H1 (cell line): ENCODE results near the gene ABHD12B. TPM values are rescaled to one million over a fixed set of nuclear protein-coding genes. Genes with fewer than 3 reads are reported as not detected.

Source experiments
- CHD1 ChIP-seq: IDR thresholded peaks from 2 replicates; pipeline ENCODE4 v1.6.1; 2012; ENCODE audit warnings: low read depth, low read length, improper control_type of control experiment
- RAD21 ChIP-seq, 2 experiments: IDR thresholded peaks in 1 of 2; conservative IDR thresholded peaks in 1 of 2; 2 replicates each; pipeline ENCODE4 v1.6.1; 2011; ENCODE audit warnings: low read depth in 2 of 2, low read length in 2 of 2, improper control_type of control experiment in 1 of 2, inconsistent platforms in 1 of 2, mild to moderate bottlenecking in 1 of 2, moderate library complexity in 1 of 2
- polyA plus RNA-seq, 7 experiments: library from polyadenylated mRNA; depleted of rRNA in 3 of 7; stranded (reverse) in 5 of 7; unstranded in 2 of 7; fragments of >200 nt in 5 of 7; fragments of 200-250 nt in 2 of 7; gene quantifications; 1 replicate in 5 of 7; 2 replicates in 1 of 7; 4 replicates in 1 of 7; pipeline versions ENCODE4 v1.2.1 to v1.2.3, GENCODE V29; 2011 to 2013; ENCODE audit warnings: missing spikeins in 2 of 7, mixed read lengths in 2 of 7
- total RNA-seq: library from RNA; stranded (reverse); fragmentation: NEBNext Ultra II Directional; extraction: Animal tissue kit (Norgen Biotek cat#: 25700); gene quantifications from 2 replicates; pipeline ENCODE4 v1.2.1, GENCODE V29; 2021
- TF ChIP-seq, protein P1 (sequence below): fragments of 300-600 bp; sonication (generic); IDR thresholded peaks from 2 replicates; pipeline ENCODE4 v1.7.1; 2012; ENCODE audit warnings: low read length, moderate library complexity, mild to moderate bottlenecking, inconsistent platforms; ENCODE audit not compliant: insufficient replicate concordance

The ABHD12B gene
- total and polyA plus RNA-seq, 2 of the 8 experiments (the other 6 are each of a cell fraction or from before 2014, with no cell fraction given), result 4.0 to 102 TPM

DNA sequence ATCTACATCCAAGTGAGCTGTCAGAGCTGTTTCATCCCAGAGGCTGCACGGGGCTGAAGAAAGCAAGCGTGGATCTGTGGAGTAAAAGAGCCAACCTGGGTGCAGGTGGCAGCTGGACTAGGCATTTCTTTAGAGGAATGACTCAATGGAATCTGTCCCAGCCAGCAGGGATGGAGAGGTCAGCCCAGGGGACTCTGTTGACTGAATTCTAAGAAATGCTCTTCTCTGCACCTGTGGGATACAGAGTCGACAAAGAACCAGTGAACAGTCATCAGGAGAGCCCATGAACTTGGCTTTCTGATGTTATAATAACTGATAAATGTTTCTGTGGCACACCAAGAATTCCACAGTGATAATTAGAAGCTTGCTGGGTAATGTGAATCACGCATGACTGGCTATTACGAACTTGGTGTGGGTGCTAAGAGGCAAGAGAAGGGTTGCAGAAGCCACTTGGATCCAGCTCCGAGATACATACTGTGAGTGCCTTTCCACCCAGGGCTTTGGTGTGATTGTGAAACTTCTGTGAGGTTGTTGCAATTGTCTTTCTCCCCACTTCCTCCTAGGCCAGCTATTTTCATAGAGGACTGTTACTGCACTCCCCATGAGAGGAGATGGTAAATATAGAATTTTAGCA is 56.3 kb downstream of the ABHD12B start (continued):
- TF ChIP-seq, protein P1, sequence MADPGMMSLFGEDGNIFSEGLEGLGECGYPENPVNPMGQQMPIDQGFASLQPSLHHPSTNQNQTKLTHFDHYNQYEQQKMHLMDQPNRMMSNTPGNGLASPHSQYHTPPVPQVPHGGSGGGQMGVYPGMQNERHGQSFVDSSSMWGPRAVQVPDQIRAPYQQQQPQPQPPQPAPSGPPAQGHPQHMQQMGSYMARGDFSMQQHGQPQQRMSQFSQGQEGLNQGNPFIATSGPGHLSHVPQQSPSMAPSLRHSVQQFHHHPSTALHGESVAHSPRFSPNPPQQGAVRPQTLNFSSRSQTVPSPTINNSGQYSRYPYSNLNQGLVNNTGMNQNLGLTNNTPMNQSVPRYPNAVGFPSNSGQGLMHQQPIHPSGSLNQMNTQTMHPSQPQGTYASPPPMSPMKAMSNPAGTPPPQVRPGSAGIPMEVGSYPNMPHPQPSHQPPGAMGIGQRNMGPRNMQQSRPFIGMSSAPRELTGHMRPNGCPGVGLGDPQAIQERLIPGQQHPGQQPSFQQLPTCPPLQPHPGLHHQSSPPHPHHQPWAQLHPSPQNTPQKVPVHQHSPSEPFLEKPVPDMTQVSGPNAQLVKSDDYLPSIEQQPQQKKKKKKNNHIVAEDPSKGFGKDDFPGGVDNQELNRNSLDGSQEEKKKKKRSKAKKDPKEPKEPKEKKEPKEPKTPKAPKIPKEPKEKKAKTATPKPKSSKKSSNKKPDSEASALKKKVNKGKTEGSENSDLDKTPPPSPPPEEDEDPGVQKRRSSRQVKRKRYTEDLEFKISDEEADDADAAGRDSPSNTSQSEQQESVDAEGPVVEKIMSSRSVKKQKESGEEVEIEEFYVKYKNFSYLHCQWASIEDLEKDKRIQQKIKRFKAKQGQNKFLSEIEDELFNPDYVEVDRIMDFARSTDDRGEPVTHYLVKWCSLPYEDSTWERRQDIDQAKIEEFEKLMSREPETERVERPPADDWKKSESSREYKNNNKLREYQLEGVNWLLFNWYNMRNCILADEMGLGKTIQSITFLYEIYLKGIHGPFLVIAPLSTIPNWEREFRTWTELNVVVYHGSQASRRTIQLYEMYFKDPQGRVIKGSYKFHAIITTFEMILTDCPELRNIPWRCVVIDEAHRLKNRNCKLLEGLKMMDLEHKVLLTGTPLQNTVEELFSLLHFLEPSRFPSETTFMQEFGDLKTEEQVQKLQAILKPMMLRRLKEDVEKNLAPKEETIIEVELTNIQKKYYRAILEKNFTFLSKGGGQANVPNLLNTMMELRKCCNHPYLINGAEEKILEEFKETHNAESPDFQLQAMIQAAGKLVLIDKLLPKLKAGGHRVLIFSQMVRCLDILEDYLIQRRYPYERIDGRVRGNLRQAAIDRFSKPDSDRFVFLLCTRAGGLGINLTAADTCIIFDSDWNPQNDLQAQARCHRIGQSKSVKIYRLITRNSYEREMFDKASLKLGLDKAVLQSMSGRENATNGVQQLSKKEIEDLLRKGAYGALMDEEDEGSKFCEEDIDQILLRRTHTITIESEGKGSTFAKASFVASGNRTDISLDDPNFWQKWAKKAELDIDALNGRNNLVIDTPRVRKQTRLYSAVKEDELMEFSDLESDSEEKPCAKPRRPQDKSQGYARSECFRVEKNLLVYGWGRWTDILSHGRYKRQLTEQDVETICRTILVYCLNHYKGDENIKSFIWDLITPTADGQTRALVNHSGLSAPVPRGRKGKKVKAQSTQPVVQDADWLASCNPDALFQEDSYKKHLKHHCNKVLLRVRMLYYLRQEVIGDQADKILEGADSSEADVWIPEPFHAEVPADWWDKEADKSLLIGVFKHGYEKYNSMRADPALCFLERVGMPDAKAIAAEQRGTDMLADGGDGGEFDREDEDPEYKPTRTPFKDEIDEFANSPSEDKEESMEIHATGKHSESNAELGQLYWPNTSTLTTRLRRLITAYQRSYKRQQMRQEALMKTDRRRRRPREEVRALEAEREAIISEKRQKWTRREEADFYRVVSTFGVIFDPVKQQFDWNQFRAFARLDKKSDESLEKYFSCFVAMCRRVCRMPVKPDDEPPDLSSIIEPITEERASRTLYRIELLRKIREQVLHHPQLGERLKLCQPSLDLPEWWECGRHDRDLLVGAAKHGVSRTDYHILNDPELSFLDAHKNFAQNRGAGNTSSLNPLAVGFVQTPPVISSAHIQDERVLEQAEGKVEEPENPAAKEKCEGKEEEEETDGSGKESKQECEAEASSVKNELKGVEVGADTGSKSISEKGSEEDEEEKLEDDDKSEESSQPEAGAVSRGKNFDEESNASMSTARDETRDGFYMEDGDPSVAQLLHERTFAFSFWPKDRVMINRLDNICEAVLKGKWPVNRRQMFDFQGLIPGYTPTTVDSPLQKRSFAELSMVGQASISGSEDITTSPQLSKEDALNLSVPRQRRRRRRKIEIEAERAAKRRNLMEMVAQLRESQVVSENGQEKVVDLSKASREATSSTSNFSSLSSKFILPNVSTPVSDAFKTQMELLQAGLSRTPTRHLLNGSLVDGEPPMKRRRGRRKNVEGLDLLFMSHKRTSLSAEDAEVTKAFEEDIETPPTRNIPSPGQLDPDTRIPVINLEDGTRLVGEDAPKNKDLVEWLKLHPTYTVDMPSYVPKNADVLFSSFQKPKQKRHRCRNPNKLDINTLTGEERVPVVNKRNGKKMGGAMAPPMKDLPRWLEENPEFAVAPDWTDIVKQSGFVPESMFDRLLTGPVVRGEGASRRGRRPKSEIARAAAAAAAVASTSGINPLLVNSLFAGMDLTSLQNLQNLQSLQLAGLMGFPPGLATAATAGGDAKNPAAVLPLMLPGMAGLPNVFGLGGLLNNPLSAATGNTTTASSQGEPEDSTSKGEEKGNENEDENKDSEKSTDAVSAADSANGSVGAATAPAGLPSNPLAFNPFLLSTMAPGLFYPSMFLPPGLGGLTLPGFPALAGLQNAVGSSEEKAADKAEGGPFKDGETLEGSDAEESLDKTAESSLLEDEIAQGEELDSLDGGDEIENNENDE, result no peak
- TF ChIP-seq RAD21 (IDR thresholded peaks at IDR 0.05 in 1 of 2, conservative IDR thresholded peaks at IDR 0.05 in 1 of 2; ENCODE audit: low read depth in 2 of 2, low read length in 2 of 2), result no peak
- TF ChIP-seq CHD1, result no peak
